Gastroesophageal sphincter (tissue), 4 donors: ENCODE measurements around the gene KRTAP10-9. TPM values are rescaled to one million over a fixed set of nuclear protein-coding genes. Genes with fewer than 3 reads are reported as not detected.

ENCODE experiments used
- ATAC-seq: fragments of 150-250 bp; one replicate; pipeline ENCODE4 v1.9.1; 2016; ENCODE audit warnings: mild to moderate bottlenecking, moderate library complexity
- H3K27ac ChIP-seq, 4 donors: fragments of 200-600 bp; sonication (generic) in 3 of 4; 1 replicate in 3 of 4; 2 replicates in 1 of 4; pipeline ENCODE4 v1.5.1; 2016 to 2019
- H3K27me3 ChIP-seq: fragments of 200-600 bp; sonication (generic); one replicate; pipeline ENCODE4 v1.5.1; 2019
- H3K36me3 ChIP-seq, 2 donors: fragments of 200-600 bp; sonication (generic); one replicate each; pipeline ENCODE4 v1.5.1; 2019; ENCODE audit warnings: control low read depth in 1 of 2
- H3K4me1 ChIP-seq, 3 donors: fragments of 200-600 bp; sonication (generic); 1 replicate in 2 of 3; 2 replicates in 1 of 3; pipeline ENCODE4 v1.5.1; 2016 to 2019; ENCODE audit warnings: control low read depth in 2 of 3
- H3K4me3 ChIP-seq, 2 donors: fragments of 200-600 bp; sonication (generic); one replicate each; pipeline ENCODE4 v1.5.1; 2019; ENCODE audit warnings: mild to moderate bottlenecking in 1 of 2, moderate library complexity in 1 of 2
- H3K9me3 ChIP-seq, 3 donors: fragments of 200-600 bp; sonication (generic); one replicate each; pipeline ENCODE4 v1.5.1; 2017 to 2019; ENCODE audit warnings: control low read depth in 2 of 3
- CTCF ChIP-seq, 4 experiments: fragments of 200-600 bp in 2 of 4; fragments of 450-650 bp in 2 of 4; sonication (generic) in 1 of 4; IDR thresholded peaks; one replicate each; pipeline ENCODE4 v1.5.1; 2017 to 2019; ENCODE audit warnings: antibody characterized with exemption in 4 of 4, mild to moderate bottlenecking in 2 of 4, moderate library complexity in 2 of 4
- EP300 ChIP-seq: sonication (generic); formaldehyde crosslinking; IDR thresholded peaks from one replicate; pipeline ENCODE4 v1.6.1; 2017; ENCODE audit warnings: antibody characterized with exemption, mild to moderate bottlenecking
- POLR2A ChIP-seq, 2 donors: fragments of 450-650 bp; IDR thresholded peaks; one replicate each; pipeline ENCODE4 v1.6.1; 2017; ENCODE audit warnings: antibody characterized with exemption in 2 of 2, mild to moderate bottlenecking in 2 of 2, moderate library complexity in 1 of 2
- POLR2AphosphoS5 ChIP-seq: sonication (generic); formaldehyde crosslinking; IDR thresholded peaks from one replicate; pipeline ENCODE4 v1.6.1; 2017; ENCODE audit warnings: antibody characterized with exemption
- WGBS, 2 donors: methylation state at CpG; one replicate each; pipeline ENCODE4 v1.1.5; 2018; ENCODE audit warnings: low coverage in 1 of 2; 5-methylcytosine and 5-hydroxymethylcytosine counted together
- total RNA-seq, 4 donors: library from RNA; depleted of rRNA; stranded (reverse); fragments of >200 nt; gene quantifications; one replicate each; pipeline ENCODE4 v1.1.0, GENCODE V29; 2016

The KRTAP10-9 gene
- total RNA-seq, 4 donors from 2014 or later = not detected

DNA sequence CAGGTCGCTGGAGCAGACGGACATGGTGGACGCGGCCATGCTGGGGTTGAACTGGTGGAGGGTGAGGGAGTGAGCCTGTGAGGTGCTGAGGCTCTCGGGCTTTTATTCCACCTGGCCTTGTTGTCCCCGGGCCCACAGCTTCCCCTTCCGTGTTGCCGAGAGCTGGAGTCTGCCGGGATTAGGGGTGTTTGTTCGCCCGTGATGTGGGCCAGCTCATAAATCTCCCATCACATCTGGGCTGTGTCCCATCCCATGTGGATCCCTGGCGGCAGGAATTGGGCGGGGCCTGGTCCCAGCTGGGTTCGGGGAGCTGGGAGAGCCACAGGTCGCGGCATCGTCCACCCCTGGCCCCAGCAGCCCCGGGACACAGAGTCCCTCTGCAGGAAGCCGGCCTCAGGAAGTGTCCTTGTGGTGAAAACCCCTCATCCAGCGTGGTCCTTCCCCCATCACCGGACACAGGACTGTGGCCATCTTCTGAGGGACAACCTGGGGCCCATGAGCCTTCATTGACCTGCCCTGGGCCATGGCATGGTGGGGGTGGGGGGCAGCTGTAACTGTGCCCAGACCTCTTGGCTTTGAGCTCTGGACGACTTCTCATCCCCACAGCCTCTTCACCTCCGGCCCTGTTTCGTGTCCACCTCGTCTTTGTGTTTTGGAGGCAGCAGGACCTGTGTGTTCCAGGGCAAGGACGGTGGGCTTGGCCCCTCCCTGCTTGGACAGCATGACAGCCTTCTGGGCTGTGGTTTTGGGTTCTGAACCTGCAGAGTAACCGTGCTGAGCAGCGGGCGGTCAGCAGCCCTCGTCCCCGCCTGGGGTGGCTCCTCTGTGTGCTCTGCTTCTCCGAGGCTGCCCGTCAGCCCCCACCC lies 34.2 kb upstream of the KRTAP10-9 start, which contains the start of gene KRTAP10-6:
Gene KRTAP10-6 (minus strand): TSS at position 60 of the 866 bp plus-strand sequence. CDS start 21 bp downstream, at position 39.
- 78% methylated on average over 4 of the region's 33 CpGs; no CpG with 5 or more reads in 1 of the 2 donors for WGBS, 2 donors
- TF ChIP-seq POLR2A (IDR thresholded peaks at IDR 0.05) (no peak), EP300 (no peak), POLR2AphosphoS5 (no peak), CTCF (IDR thresholded peaks at IDR 0.05) (no peak)
- H3K36me3 ChIP-seq = no peaks in the 10 kb centered on the region
- H3K27ac ChIP-seq = no peak within 1 kb of the TSS
- no peaks in the 10 kb centered on the region for H3K4me1 ChIP-seq
- no peaks in the 10 kb centered on the region for H3K9me3 ChIP-seq
- H3K4me3 ChIP-seq = no peak within 1 kb of the TSS
- peaks cover 54% of the 10 kb centered on the region for H3K27me3 ChIP-seq
- ATAC-seq = no peak

DNA sequence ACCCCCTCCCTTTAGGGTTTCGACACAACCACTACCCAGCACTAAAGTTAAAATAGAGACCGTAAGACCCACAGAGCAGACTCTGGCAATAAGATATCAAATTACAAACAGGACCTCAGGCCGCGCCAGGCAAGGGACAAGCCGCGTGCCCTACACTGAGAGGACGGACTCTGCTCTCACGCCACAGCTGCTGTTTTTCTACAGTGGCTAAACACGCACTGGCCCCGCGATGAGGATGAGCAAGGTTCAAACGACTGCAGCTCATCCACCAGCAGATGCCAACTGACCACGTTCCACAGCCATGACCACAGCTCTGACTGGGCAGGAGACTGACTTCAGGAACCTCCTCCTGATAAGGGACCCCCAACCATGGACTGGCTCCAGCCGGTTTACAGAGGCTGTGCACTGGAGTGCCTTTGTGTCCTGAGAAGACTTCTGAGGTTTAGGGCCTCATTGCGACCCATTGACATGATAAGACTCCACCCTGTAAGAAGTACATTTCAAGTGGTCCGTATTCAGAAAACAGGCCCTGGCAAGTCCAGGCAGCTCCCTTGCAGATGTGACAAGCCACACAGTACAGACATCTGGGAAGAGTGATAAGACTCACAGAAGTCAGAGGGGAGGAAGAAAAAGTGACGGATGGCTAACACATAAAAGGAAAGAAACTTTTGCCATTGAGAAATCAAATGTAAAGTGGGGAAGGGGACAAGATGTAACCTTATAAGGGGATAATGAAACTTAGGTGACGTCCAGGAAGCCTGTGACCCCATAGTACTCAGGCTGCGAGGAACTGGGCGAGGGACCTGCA lies 33.1 kb upstream of the KRTAP10-9 start:
- Histone ChIP-seq H3K27me3 (peaks cover 64% of the 10 kb centered on the region), H3K27ac (no peak overlapping the region), H3K4me1 (no peaks in the 10 kb centered on the region), H3K36me3 (no peaks in the 10 kb centered on the region), H3K9me3 (peaks cover 0 to 10% (median 0%) of the 10 kb centered on the region in 3 donors), H3K4me3 (no peak overlapping the region)
- TF ChIP-seq POLR2AphosphoS5 = no peak
- no peak for TF ChIP-seq CTCF (IDR thresholded peaks at IDR 0.05)
- no peak for TF ChIP-seq POLR2A (IDR thresholded peaks at IDR 0.05)
- TF ChIP-seq EP300 = no peak
- ATAC-seq = no peak
- WGBS, 2 donors = 56 to 79% methylated on average over 7 to 17 of the region's 20 CpGs

GRCh38 chr21:44594406-44594916 lies 32.4 kb upstream of the KRTAP10-9 start:
- Histone ChIP-seq H3K27me3 (peaks cover 66% of the 10 kb centered on the region), H3K36me3 (no peaks in the 10 kb centered on the region), H3K27ac (no peak overlapping the region), H3K4me3 (no peak overlapping the region), H3K9me3 (peaks cover 0 to 12% (median 0%) of the 10 kb centered on the region in 3 donors), H3K4me1 (no peaks in the 10 kb centered on the region)
- TF ChIP-seq CTCF (IDR thresholded peaks at IDR 0.05) = no peak
- no peak for TF ChIP-seq EP300
- no peak for TF ChIP-seq POLR2AphosphoS5
- TF ChIP-seq POLR2A (IDR thresholded peaks at IDR 0.05) = no peak
- ATAC-seq = no peak
- WGBS, 2 donors = 63 to 87% methylated on average over 6 to 10 of the region's 12 CpGs

- WGBS, 2 donors = 61 to 83% methylated on average over 1 to 6 of the region's 6 CpGs
- ATAC-seq = no peak
- Histone ChIP-seq H3K4me1 (no peaks in the 10 kb centered on the region), H3K27ac (no peak overlapping the region), H3K4me3 (no peak overlapping the region), H3K27me3 (peaks cover 66% of the 10 kb centered on the region), H3K36me3 (no peaks in the 10 kb centered on the region), H3K9me3 (peaks cover 0 to 12% (median 0%) of the 10 kb centered on the region in 3 donors)
- TF ChIP-seq POLR2AphosphoS5 (no peak), EP300 (no peak), POLR2A (IDR thresholded peaks at IDR 0.05) (no peak), CTCF (IDR thresholded peaks at IDR 0.05) (no peak)
These were observed 31.4 kb upstream of the KRTAP10-9 start for GRCh38 chr21:44595524-44595923.
